UCSD-AML1 (cell line): ENCODE results near the gene POMGNT1.

Experiments
- DNase-seq: peaks from one replicate; lab custom pipeline; 2025; ENCODE audit not compliant: unreplicated experiment; lab: John Stamatoyannopoulos, UW

POMGNT1 gene

GRCh38 chr1:46183926-46184557 is 14.2 kb downstream of the POMGNT1 start:
- DNase-seq: peak; percentile 51

- no peak for DNase-seq
These were observed 15.0 kb downstream of the POMGNT1 start for GRCh38 chr1:46183079-46183847.

- no peak for DNase-seq
These were observed 16.6 kb downstream of the POMGNT1 start for GRCh38 chr1:46181343-46182260.

GRCh38 chr1:46180082-46180616 is 18.1 kb downstream of the POMGNT1 start:
- DNase-seq: peak; percentile 30

GRCh38 chr1:46179138-46180081 is 18.8 kb downstream of the POMGNT1 start:
- peak; percentile 69 for DNase-seq

GRCh38 chr1:46176211-46176865 is 21.9 kb downstream of the POMGNT1 start, which contains the start of gene P3R3URF:
Gene P3R3URF, minus strand, starts transcription at chr1:46176488. Its CDS starts 17 bp downstream, at chr1:46176471.
- DNase-seq: no peak

- no peak for DNase-seq
These were observed 23.0 kb downstream of the POMGNT1 start for GRCh38 chr1:46175243-46175642.

- DNase-seq: no peak
These were observed 23.6 kb downstream of the POMGNT1 start, which contains the start of gene TSPAN1 for GRCh38 chr1:46174448-46175231. Gene TSPAN1, plus strand, starts transcription at chr1:46175087. Its CDS starts 6,021 bp downstream, at chr1:46181108.

- DNase-seq: no peak
These were observed 24.8 kb downstream of the POMGNT1 start for GRCh38 chr1:46173361-46173856.

- no peak for DNase-seq
These were observed 25.9 kb downstream of the POMGNT1 start for GRCh38 chr1:46172321-46172720.

GRCh38 chr1:46171871-46172270 is 26.4 kb downstream of the POMGNT1 start:
- DNase-seq: no peak

GRCh38 chr1:46171351-46171750 is 26.9 kb downstream of the POMGNT1 start:
- DNase-seq: peak; percentile 59

- no peak for DNase-seq
These were observed 28.3 kb downstream of the POMGNT1 start for GRCh38 chr1:46169811-46170454.

- DNase-seq: no peak
These were observed 29.8 kb downstream of the POMGNT1 start for GRCh38 chr1:46168477-46168876.

- peak; percentile 52 for DNase-seq
These were observed 31.4 kb downstream of the POMGNT1 start for GRCh38 chr1:46166521-46167462.

GRCh38 chr1:46160212-46160611 is 38.0 kb downstream of the POMGNT1 start:
- DNase-seq: no peak

GRCh38 chr1:46159516-46159915 is 38.7 kb downstream of the POMGNT1 start:
- no peak for DNase-seq
